ENCODE data around the gene CSTB. TPM values are rescaled to one million over a fixed set of nuclear protein-coding genes. Genes with fewer than 3 reads are reported as not detected.

Gene CSTB
- total and polyA plus RNA-seq, 12 donors = 33.0 to 61.2 (median 40.5) TPM

DNA sequence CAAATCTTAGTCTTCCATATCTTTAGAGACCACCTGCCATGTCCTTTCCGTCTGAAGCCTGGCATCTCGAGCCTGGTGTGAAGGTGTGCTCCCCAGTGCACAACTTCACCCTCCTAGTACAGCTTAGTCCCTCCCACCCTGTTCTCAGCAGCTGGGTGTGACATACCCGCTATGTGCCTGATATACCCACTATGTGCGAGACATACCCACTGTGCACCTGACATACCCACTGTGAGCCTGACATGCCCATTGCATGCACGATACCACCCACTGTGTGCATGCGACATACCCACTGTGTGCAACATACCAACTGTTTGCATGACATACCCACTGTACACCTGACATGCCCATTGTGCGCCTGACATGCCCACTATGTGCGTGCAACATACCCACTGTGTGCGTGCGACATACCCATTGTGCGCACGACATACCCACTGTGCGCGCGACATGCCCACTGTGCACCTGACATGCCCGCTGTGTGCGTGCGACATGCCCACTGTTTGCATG, 10.2 kb upstream of the CSTB start:
- DNase-seq (no peak), ATAC-seq (no peak)
- H3K4me3 ChIP-seq = no peak overlapping the region
- peaks cover 0 to 7% (median 0%) of the 10 kb centered on the region in 9 donors for H3K36me3 ChIP-seq
- no peak overlapping the region for H3K27ac ChIP-seq
- no peaks in the 10 kb centered on the region for H3K9me3 ChIP-seq
- WGBS, 2 donors = 87 to 92% methylated on average over 18 of the region's 18 CpGs
- H3K27me3 ChIP-seq = no peaks in the 10 kb centered on the region
- intact Hi-C loops (cut with DNase I) = loop anchor here in 2 of 10 donors (10.0 kb wide), 1 partner anchor 62 kb away; no protein-coding TSS in a partner anchor
- TF ChIP-seq CTCF (IDR thresholded peaks at IDR 0.05) = no peak
- H3K4me1 ChIP-seq = peaks cover 6 to 22% (median 19%) of the 10 kb centered on the region in 9 donors

DNA sequence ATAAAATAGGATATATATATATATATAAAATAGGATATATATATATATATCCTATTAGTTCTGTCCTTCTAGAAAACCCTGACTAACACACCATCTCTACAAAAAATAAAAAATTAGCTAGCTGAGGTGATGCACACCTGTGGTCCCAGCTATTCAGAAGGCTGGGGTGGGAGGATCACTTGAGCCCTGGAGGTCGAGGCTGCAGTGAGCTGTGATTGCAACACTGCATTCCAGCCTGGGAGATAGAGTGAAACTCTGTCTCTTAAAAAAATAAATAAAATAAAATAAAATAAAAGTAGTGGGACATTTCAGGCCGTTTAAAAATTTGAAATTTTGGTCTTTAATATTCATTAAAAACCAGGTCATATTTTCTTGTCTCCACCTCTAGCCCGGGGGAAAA, 9.0 kb upstream of the CSTB start:
- no peaks in the 10 kb centered on the region for H3K27me3 ChIP-seq
- intact Hi-C loops (cut with DNase I) = loop anchor here in 2 of 10 donors (10.0 kb wide), 1 partner anchor 60 kb away; no protein-coding TSS in a partner anchor
- WGBS, 2 donors = 57 to 59% methylated on average over 3 of the region's 3 CpGs

GRCh38 chr21:43783098-43783700, 7.1 kb upstream of the CSTB start:
- no peak for TF ChIP-seq CTCF (IDR thresholded peaks at IDR 0.05)
- Histone ChIP-seq H3K27me3 (no peaks in the 10 kb centered on the region), H3K4me1 (peaks cover 0 to 13% (median 0%) of the 10 kb centered on the region in 9 donors), H3K27ac (no peak overlapping the region), H3K36me3 (no peaks in the 10 kb centered on the region), H3K4me3 (no peak overlapping the region), H3K9me3 (no peaks in the 10 kb centered on the region)
- no peak for ATAC-seq
- intact Hi-C loops (cut with DNase I) = loop anchor here in 2 of 10 donors (10.0 kb wide), 1 partner anchor 58 kb away; no protein-coding TSS in a partner anchor
- 81 to 85% methylated on average over 17 of the region's 17 CpGs for WGBS, 2 donors
- DNase-seq = no peak

More for the DNA sequence above, 9.0 kb upstream of the CSTB start:
- Histone ChIP-seq H3K4me1 (peaks cover 2 to 12% (median 8%) of the 10 kb centered on the region in 9 donors), H3K27ac (no peak overlapping the region), H3K9me3 (no peaks in the 10 kb centered on the region), H3K4me3 (no peak overlapping the region), H3K36me3 (no peaks in the 10 kb centered on the region)
- ATAC-seq = no peak
- no peak for DNase-seq
- no peak for TF ChIP-seq CTCF (IDR thresholded peaks at IDR 0.05)

GRCh38 chr21:43782431-43783097, 6.5 kb upstream of the CSTB start:
- intact Hi-C loops (cut with DNase I) = loop anchor here in 2 of 10 donors (10.0 kb wide), 1 partner anchor 58 kb away; no protein-coding TSS in a partner anchor
- Histone ChIP-seq H3K27ac (no peak overlapping the region), H3K4me1 (peaks cover 0 to 15% (median 0%) of the 10 kb centered on the region in 9 donors), H3K4me3 (no peak overlapping the region), H3K27me3 (no peaks in the 10 kb centered on the region), H3K36me3 (no peaks in the 10 kb centered on the region), H3K9me3 (no peaks in the 10 kb centered on the region)
- no peak for ATAC-seq
- no peak for DNase-seq
- TF ChIP-seq CTCF (IDR thresholded peaks at IDR 0.05) = no peak
- 80 to 83% methylated on average over 5 of the region's 5 CpGs for WGBS, 2 donors

Data from heart right ventricle (tissue), 16 donors.